Endothelial cell (in vitro differentiated cells): Measurements from ENCODE around the gene SLC6A12. TPM values are rescaled to one million over a fixed set of nuclear protein-coding genes. Genes with fewer than 3 reads are reported as not detected.

Experiments
- DNase-seq: peaks from one replicate; pipeline ENCODE4 v3.0.0; 2021; ENCODE audit warnings: low spot score
- H3K27ac Mint-ChIP-seq: one replicate; pipeline ENCODE4 v1.8.0; 2021; ENCODE audit warnings: mixed read lengths, inconsistent platforms; ENCODE audit not compliant: unreplicated experiment
- H3K27me3 Mint-ChIP-seq: one replicate; pipeline ENCODE4 v1.8.0; 2021; ENCODE audit warnings: mild to moderate bottlenecking, moderate library complexity, mixed read lengths, inconsistent platforms; ENCODE audit not compliant: unreplicated experiment
- H3K36me3 Mint-ChIP-seq: one replicate; pipeline ENCODE4 v1.8.0; 2021; ENCODE audit warnings: mild to moderate bottlenecking, low read depth, mixed read lengths, inconsistent platforms; ENCODE audit not compliant: unreplicated experiment
- H3K4me1 Mint-ChIP-seq: one replicate; pipeline ENCODE4 v1.8.0; 2021; ENCODE audit warnings: mild to moderate bottlenecking, mixed read lengths, inconsistent platforms; ENCODE audit not compliant: unreplicated experiment
- H3K4me3 Mint-ChIP-seq: one replicate; pipeline ENCODE4 v1.8.0; 2021; ENCODE audit warnings: mild to moderate bottlenecking, mixed read lengths, inconsistent platforms; ENCODE audit not compliant: unreplicated experiment
- H3K9me3 Mint-ChIP-seq: one replicate; pipeline ENCODE4 v1.8.0; 2021; ENCODE audit warnings: mixed read lengths, inconsistent platforms; ENCODE audit not compliant: unreplicated experiment
- CTCF ChIP-seq: fragments of 200-600 bp; sonication (generic); IDR thresholded peaks from one replicate; pipeline ENCODE4 v1.5.0; 2021; ENCODE audit warnings: antibody characterized with exemption; ENCODE audit not compliant: unreplicated experiment
- total RNA-seq: library from RNA; stranded (reverse); fragmentation: NEBNext Ultra II Directional; extraction: Animal tissue kit (Norgen Biotek cat#: 25700); gene quantifications from one replicate; pipeline ENCODE4 v1.2.1, GENCODE V29; 2021; ENCODE audit not compliant: unreplicated experiment

The SLC6A12 gene
- total RNA-seq, 1 donor from 2014 or later, result 0.26 TPM

DNA sequence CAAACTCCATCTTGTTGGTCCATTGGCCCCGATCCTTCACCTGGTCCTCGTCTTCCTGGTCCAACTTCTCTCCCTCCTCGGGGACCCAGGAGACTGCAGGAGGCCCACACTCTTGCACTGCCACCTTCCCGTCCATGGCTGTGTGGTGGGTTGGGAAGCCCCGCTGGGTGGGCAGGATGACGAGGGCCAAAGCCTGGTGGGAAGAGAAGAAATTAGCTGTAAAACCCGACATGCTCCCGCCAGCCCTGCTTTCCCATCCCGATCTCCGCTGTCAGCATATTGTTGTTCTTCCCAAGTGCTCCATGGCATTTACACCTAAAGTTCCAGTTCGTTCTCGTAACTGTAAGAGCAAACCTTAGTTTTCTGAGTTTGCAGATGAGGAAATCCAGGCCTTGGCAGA, 4.1 kb downstream of the SLC6A12 start:
- Mint-ChIP-seq H3K27me3 (peaks cover 6% of the 10 kb centered on the region), H3K36me3 (no peaks in the 10 kb centered on the region), H3K9me3 (no peaks in the 10 kb centered on the region), H3K4me1 (peaks cover 13% of the 10 kb centered on the region), H3K4me3 (no peak overlapping the region), H3K27ac (no peak overlapping the region)
- TF ChIP-seq CTCF, result no peak
- no peak for DNase-seq

GRCh38 chr12:209246-209645, 4.7 kb downstream of the SLC6A12 start:
- H3K27ac Mint-ChIP-seq, result no peak overlapping the region
- no peaks in the 10 kb centered on the region for H3K9me3 Mint-ChIP-seq
- H3K4me1 Mint-ChIP-seq, result peaks cover 10% of the 10 kb centered on the region
- TF ChIP-seq CTCF, result no peak
- no peak overlapping the region for H3K4me3 Mint-ChIP-seq
- peaks cover 6% of the 10 kb centered on the region for H3K27me3 Mint-ChIP-seq
- no peaks in the 10 kb centered on the region for H3K36me3 Mint-ChIP-seq
- DNase-seq, result no peak

- Mint-ChIP-seq H3K27me3 (peaks cover 6% of the 10 kb centered on the region), H3K9me3 (no peaks in the 10 kb centered on the region), H3K4me3 (no peak overlapping the region), H3K4me1 (peaks cover 8% of the 10 kb centered on the region), H3K36me3 (no peaks in the 10 kb centered on the region), H3K27ac (no peak overlapping the region)
- DNase-seq, result no peak
- no peak for TF ChIP-seq CTCF
Measured at GRCh38 chr12:208813-209212, 5.1 kb downstream of the SLC6A12 start.

GRCh38 chr12:207804-208203, 6.2 kb downstream of the SLC6A12 start:
- no peaks in the 10 kb centered on the region for H3K4me1 Mint-ChIP-seq
- TF ChIP-seq CTCF, result no peak
- DNase-seq, result no peak
- H3K27me3 Mint-ChIP-seq, result peaks cover 6% of the 10 kb centered on the region
- no peak overlapping the region for H3K27ac Mint-ChIP-seq
- no peak overlapping the region for H3K4me3 Mint-ChIP-seq
- no peaks in the 10 kb centered on the region for H3K9me3 Mint-ChIP-seq
- H3K36me3 Mint-ChIP-seq, result peaks cover under 1% of the 10 kb centered on the region

DNA sequence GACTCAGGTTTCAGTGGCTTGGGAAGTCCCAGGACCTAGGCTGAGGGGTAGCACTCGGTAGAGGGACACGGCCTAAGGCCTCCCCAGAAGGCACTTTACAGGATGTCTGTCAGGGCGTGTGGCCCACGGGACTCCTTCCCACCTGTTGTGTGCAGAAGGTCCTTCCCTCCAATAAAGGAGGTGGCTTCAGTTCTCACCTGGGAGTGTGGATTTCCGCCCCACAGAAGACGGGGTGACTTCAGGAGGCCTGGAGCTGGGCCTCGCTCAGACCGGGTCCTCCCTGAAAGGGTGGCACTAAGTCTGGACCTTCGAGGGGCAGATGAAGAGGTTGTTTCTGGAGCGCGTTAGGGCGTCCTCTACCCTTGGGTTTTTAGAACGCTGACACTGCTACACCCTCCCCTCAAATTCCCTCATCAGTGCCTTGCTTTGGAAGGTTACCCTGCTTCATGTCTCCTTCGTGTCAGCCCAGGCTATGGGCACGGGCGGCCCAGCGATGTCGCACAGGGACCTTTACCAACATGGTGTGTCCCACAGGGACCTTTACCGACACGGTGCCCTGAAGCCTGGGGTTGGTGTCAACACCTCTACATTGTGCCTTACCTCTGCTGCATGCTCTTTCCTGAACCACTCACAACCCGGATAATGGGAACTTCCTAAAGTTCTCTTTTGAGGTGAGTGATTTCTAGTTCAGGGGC, 7.1 kb downstream of the SLC6A12 start:
- Mint-ChIP-seq H3K27ac (no peak overlapping the region), H3K36me3 (peaks cover 7% of the 10 kb centered on the region), H3K9me3 (no peaks in the 10 kb centered on the region), H3K4me3 (no peak overlapping the region), H3K4me1 (no peaks in the 10 kb centered on the region), H3K27me3 (peaks cover 15% of the 10 kb centered on the region)
- no peak for TF ChIP-seq CTCF
- no peak for DNase-seq
